HL-60 (cell line): Measurements from ENCODE around the gene SWAP70.

Source experiments
- DNase-seq, 2 experiments: peaks; one replicate each; pipeline ENCODE4 v3.0.0-alpha.2; 2010 to 2020; ENCODE audit warnings: low read depth in 1 of 2, low spot score in 1 of 2
- H3K27ac ChIP-seq: fragments of 250-450 bp; sonication (Bioruptor Pico); replicated peaks from 2 replicates; pipeline ENCODE4 v1.5.1; 2020; ENCODE audit warnings: mild to moderate bottlenecking, moderate library complexity
- H3K27me3 ChIP-seq: fragments of 250-450 bp; sonication (Bioruptor Pico); 2 replicates; pipeline ENCODE4 v1.5.1; 2021; ENCODE audit warnings: mild to moderate bottlenecking, moderate library complexity; ENCODE audit not compliant: insufficient read depth, poor library complexity, severe bottlenecking
- H3K4me3 ChIP-seq: replicated peaks from 2 replicates; pipeline ENCODE4 v1.5.1; 2011; ENCODE audit warnings: mild to moderate bottlenecking, control low read depth, low read length; ENCODE audit not compliant: insufficient read depth
- CTCF ChIP-seq: IDR thresholded peaks from one replicate; pipeline ENCODE4 v1.5.1; 2011; ENCODE audit warnings: low read length, control low read depth, inconsistent platforms; ENCODE audit not compliant: insufficient read depth
- GABPA ChIP-seq: IDR thresholded peaks from 2 replicates; pipeline ENCODE4 v1.6.1; 2012; ENCODE audit warnings: low read depth
- POLR2AphosphoS5 ChIP-seq: IDR thresholded peaks from 2 replicates; pipeline ENCODE4 v1.6.1; 2012; ENCODE audit warnings: low read depth
- REST ChIP-seq: IDR thresholded peaks from 2 replicates; pipeline ENCODE4 v1.6.1; 2012; ENCODE audit warnings: low read depth; ENCODE audit not compliant: insufficient replicate concordance
- SPI1 ChIP-seq: IDR thresholded peaks from 2 replicates; pipeline ENCODE4 v1.6.1; 2012; ENCODE audit warnings: low read depth, mild to moderate bottlenecking, borderline replicate concordance

SWAP70 gene

GRCh38 chr11:9651481-9651880 is 12.4 kb upstream of the SWAP70 start:
- H3K27ac ChIP-seq = peak overlapping the region; percentile 36
- H3K4me3 ChIP-seq = no peak overlapping the region
- DNase-seq = no peak
- TF ChIP-seq POLR2AphosphoS5 (no peak), REST (no peak), GABPA (no peak), CTCF (no peak), SPI1 (no peak)
- no peaks in the 10 kb centered on the region for H3K27me3 ChIP-seq

- Histone ChIP-seq H3K4me3 (no peak overlapping the region), H3K27me3 (no peaks in the 10 kb centered on the region), H3K27ac (peak overlapping the region; percentile 36)
- TF ChIP-seq CTCF (no peak), REST (no peak), POLR2AphosphoS5 (no peak), GABPA (no peak), SPI1 (no peak)
- DNase-seq = no peak
Measured at GRCh38 chr11:9651899-9652748, 11.8 kb upstream of the SWAP70 start.

GRCh38 chr11:9653871-9654270 is 10.0 kb upstream of the SWAP70 start:
- DNase-seq = no peak
- TF ChIP-seq CTCF = no peak
- no peak for TF ChIP-seq REST
- TF ChIP-seq GABPA = no peak
- no peak for TF ChIP-seq POLR2AphosphoS5
- H3K27ac ChIP-seq = no peak overlapping the region
- no peak overlapping the region for H3K4me3 ChIP-seq
- no peaks in the 10 kb centered on the region for H3K27me3 ChIP-seq
